ENCODE measurements around the gene BRCA1. TPM values are rescaled to one million over a fixed set of nuclear protein-coding genes. Genes with fewer than 3 reads are reported as not detected.
"Not testable (repeated sequence)": the region's sequence is repeated elsewhere in the genome, so short reads cannot be mapped to it uniquely, and the experiment has no call there.

BRCA1 gene
- total and polyA plus RNA-seq, 2 donors (not counting 1 experiment from before 2014, with no cell fraction given) = 2.4 to 7.2 TPM

DNA sequence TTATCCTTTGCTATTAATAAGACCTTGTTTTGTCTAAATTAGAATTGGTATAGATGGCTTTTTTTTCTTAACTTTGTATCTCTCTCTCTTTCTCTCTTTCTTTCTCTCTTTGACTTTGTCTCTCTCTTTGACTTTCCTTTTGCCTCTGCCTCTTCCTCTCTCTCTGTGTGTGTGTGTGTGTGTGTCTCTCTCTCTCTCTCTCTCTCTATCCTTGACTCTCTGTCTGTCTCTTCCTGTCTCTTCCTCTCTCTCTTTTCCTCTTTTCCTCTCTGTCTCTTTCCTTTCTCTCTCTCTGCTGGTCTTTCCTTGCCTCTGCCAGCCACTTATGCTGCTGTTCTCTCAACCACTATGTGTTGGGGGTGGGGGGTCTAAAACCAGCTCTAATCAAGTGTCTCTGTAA, 40.8 kb upstream of the BRCA1 start:
- H3K27me3 Mint-ChIP-seq; H3K27ac Mint-ChIP-seq; H3K4me1 Mint-ChIP-seq; CTCF ChIA-PET; H3K4me3 Mint-ChIP-seq; H4K20me1 ChIP-seq (ENCODE audit: control insufficient read depth, insufficient read depth, low read length, poor library complexity, severe bottlenecking); H3K36me3 ChIP-seq (replicated peaks in 1 of 2; ENCODE audit: control extremely low read depth in 1 of 2, control insufficient read depth in 1 of 2, extremely low read depth in 1 of 2, insufficient read depth in 2 of 2, low read length in 1 of 2); ATAC-seq (ENCODE audit: low read depth); POLR2A ChIA-PET; intact Hi-C loops (cut with micrococcal nuclease); H3K9me3 ChIP-seq (ENCODE audit: control extremely low read depth in 1 of 3, control insufficient read depth in 2 of 3, insufficient read depth in 1 of 3, low read length in 2 of 3); H3K9me3 Mint-ChIP-seq (ENCODE audit: insufficient read depth); DNase-seq; H3K27ac ChIP-seq (ENCODE audit: low read length in 2 of 2); H3K27me3 ChIP-seq (replicated peaks in 1 of 4; ENCODE audit: control extremely low read depth in 1 of 4, control insufficient read depth in 3 of 4, insufficient read depth in 4 of 4, low read length in 3 of 4); H2AFZ ChIP-seq (ENCODE audit: insufficient read depth, low read depth, low read length, poor library complexity, severe bottlenecking); H3K9ac ChIP-seq (ENCODE audit: low read length); H3K4me3 ChIP-seq (ENCODE audit: control extremely low read depth in 1 of 5, extremely low read depth in 1 of 5, insufficient read depth in 1 of 5, low read depth in 2 of 5, low read length in 4 of 5); H3K4me2 ChIP-seq (replicated peaks; ENCODE audit: low read depth, low read length, poor library complexity, severe bottlenecking): not testable (repeated sequence)
- peaks cover 9 to 17% of the 10 kb centered on the region in 2 donors for H3K4me1 ChIP-seq (ENCODE audit: control insufficient read depth in 2 of 2, insufficient read depth in 2 of 2, low read length in 2 of 2)
- peaks cover 36% of the 10 kb centered on the region for H3K79me2 ChIP-seq (ENCODE audit: control insufficient read depth, insufficient read depth, low read length)

DNA sequence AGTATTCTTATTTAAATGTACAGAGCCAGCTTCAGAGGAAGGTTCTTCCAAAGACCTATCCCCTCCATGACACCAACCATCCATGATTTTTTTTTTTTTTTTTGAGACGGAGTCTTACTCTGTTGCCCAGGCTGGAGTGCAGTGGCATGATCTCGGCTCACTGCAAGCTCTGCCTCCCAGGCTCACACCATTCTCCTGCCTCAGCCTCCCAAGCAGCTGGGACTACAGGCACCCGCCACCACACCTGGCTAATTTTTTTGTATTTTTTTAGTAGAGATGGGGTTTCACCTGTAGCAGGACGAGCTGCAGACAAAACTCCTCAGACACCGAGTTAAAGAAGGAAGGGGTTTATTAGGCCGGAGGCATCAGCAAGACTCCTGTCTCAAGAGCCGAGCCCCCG, 34.8 kb upstream of the BRCA1 start:
- H3K4me1 Mint-ChIP-seq; CTCF ChIA-PET; H3K27ac Mint-ChIP-seq; H3K4me3 ChIP-seq (ENCODE audit: control extremely low read depth in 1 of 5, extremely low read depth in 1 of 5, insufficient read depth in 1 of 5, low read depth in 2 of 5, low read length in 4 of 5); H3K27ac ChIP-seq (ENCODE audit: low read length in 2 of 2); POLR2A ChIA-PET; H3K4me1 ChIP-seq (ENCODE audit: control insufficient read depth in 2 of 2, insufficient read depth in 2 of 2, low read length in 2 of 2); H3K27me3 ChIP-seq (replicated peaks in 1 of 4; ENCODE audit: control extremely low read depth in 1 of 4, control insufficient read depth in 3 of 4, insufficient read depth in 4 of 4, low read length in 3 of 4); H4K20me1 ChIP-seq (ENCODE audit: control insufficient read depth, insufficient read depth, low read length, poor library complexity, severe bottlenecking); H3K9me3 Mint-ChIP-seq (ENCODE audit: insufficient read depth); H3K36me3 ChIP-seq (replicated peaks in 1 of 2; ENCODE audit: control extremely low read depth in 1 of 2, control insufficient read depth in 1 of 2, extremely low read depth in 1 of 2, insufficient read depth in 2 of 2, low read length in 1 of 2); H3K79me2 ChIP-seq (ENCODE audit: control insufficient read depth, insufficient read depth, low read length); H3K4me2 ChIP-seq (replicated peaks; ENCODE audit: low read depth, low read length, poor library complexity, severe bottlenecking); H3K27me3 Mint-ChIP-seq; H2AFZ ChIP-seq (ENCODE audit: insufficient read depth, low read depth, low read length, poor library complexity, severe bottlenecking); intact Hi-C loops (cut with micrococcal nuclease); ATAC-seq (ENCODE audit: low read depth); H3K9me3 ChIP-seq (ENCODE audit: control extremely low read depth in 1 of 3, control insufficient read depth in 2 of 3, insufficient read depth in 1 of 3, low read length in 2 of 3); H3K9ac ChIP-seq (ENCODE audit: low read length); DNase-seq; H3K4me3 Mint-ChIP-seq: not testable (repeated sequence)
- 97% methylated on average over 5 of the region's 8 CpGs for WGBS (ENCODE audit: insufficient coverage)

DNA sequence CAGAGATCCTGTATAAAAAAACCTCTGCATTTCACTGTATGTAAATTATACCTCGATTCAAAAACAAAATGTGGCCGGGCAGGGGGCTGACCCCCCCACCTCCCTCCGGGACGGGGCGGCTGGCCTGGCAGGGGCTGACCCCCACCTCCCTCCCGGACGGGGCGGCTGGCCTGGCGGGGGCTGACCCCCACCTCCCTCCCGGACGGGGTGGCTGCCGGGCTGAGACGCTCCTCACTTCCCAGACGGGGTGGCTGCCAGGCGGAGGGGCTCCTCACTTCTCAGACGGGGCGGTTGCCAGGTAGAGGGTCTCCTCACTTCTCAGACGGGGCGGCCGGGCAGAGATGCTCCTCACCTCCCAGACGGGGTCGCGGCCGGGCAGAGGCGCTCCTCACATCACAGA, 34.1 kb upstream of the BRCA1 start:
- H3K9me3 ChIP-seq (ENCODE audit: control extremely low read depth in 1 of 3, control insufficient read depth in 2 of 3, insufficient read depth in 1 of 3, low read length in 2 of 3); H3K36me3 ChIP-seq (replicated peaks in 1 of 2; ENCODE audit: control extremely low read depth in 1 of 2, control insufficient read depth in 1 of 2, extremely low read depth in 1 of 2, insufficient read depth in 2 of 2, low read length in 1 of 2); H2AFZ ChIP-seq (ENCODE audit: insufficient read depth, low read depth, low read length, poor library complexity, severe bottlenecking); H3K4me1 ChIP-seq (ENCODE audit: control insufficient read depth in 2 of 2, insufficient read depth in 2 of 2, low read length in 2 of 2); H3K79me2 ChIP-seq (ENCODE audit: control insufficient read depth, insufficient read depth, low read length); H3K27me3 ChIP-seq (replicated peaks in 1 of 4; ENCODE audit: control extremely low read depth in 1 of 4, control insufficient read depth in 3 of 4, insufficient read depth in 4 of 4, low read length in 3 of 4); CTCF ChIA-PET; H3K9me3 Mint-ChIP-seq (ENCODE audit: insufficient read depth); DNase-seq; H3K4me1 Mint-ChIP-seq; H3K4me3 Mint-ChIP-seq; H3K4me2 ChIP-seq (replicated peaks; ENCODE audit: low read depth, low read length, poor library complexity, severe bottlenecking); H3K27me3 Mint-ChIP-seq; ATAC-seq (ENCODE audit: low read depth); H3K27ac ChIP-seq (ENCODE audit: low read length in 2 of 2); H3K27ac Mint-ChIP-seq; H3K4me3 ChIP-seq (ENCODE audit: control extremely low read depth in 1 of 5, extremely low read depth in 1 of 5, insufficient read depth in 1 of 5, low read depth in 2 of 5, low read length in 4 of 5); H4K20me1 ChIP-seq (ENCODE audit: control insufficient read depth, insufficient read depth, low read length, poor library complexity, severe bottlenecking); intact Hi-C loops (cut with micrococcal nuclease); H3K9ac ChIP-seq (ENCODE audit: low read length); POLR2A ChIA-PET: not testable (repeated sequence)
- 100% methylated on average over 8 of the region's 25 CpGs for WGBS (ENCODE audit: insufficient coverage)
